DND-41 (cell line): Measurements from ENCODE around the gene ZFP14.

Source experiments
- ATAC-seq: fragments of 200-7000 bp; cut with Tn5 transposase; 3 replicates; pipeline ENCODE4 v1.9.1; 2021; ENCODE audit warnings: low read depth; ENCODE audit not compliant: insufficient read depth
- DNase-seq: peaks from one replicate; pipeline ENCODE4 v3.0.0-alpha.2; 2020
- H2AFZ ChIP-seq: 2 replicates; pipeline ENCODE4 v1.6.0; 2012; ENCODE audit warnings: low read depth, low read length
- H3K27ac ChIP-seq: 2 replicates; pipeline ENCODE4 v1.5.1; 2012; ENCODE audit warnings: low read length, inconsistent platforms
- H3K27me3 ChIP-seq: fragments of 200-600 bp; sonication (generic); 2 replicates; pipeline ENCODE4 v1.6.0; 2012; ENCODE audit warnings: low read length, mild to moderate bottlenecking, inconsistent platforms; ENCODE audit not compliant: insufficient read depth, poor library complexity
- H3K36me3 ChIP-seq: 2 replicates; pipeline ENCODE4 v1.5.1; 2012; ENCODE audit warnings: low read length, inconsistent platforms; ENCODE audit not compliant: insufficient read depth
- H3K4me1 ChIP-seq: 2 replicates; pipeline ENCODE4 v1.5.1; 2012; ENCODE audit warnings: mild to moderate bottlenecking, low read length; ENCODE audit not compliant: insufficient read depth
- H3K4me2 ChIP-seq: 2 replicates; pipeline ENCODE4 v1.6.0; 2012; ENCODE audit warnings: mild to moderate bottlenecking, moderate library complexity, low read length, inconsistent platforms; ENCODE audit not compliant: insufficient read depth
- H3K4me3 ChIP-seq, 2 experiments: fragments of 200-600 bp in 1 of 2; shearing (Covaris generic) in 1 of 2; 2 replicates each; pipeline ENCODE4 v1.5.1; 2012 to 2016; ENCODE audit warnings: inconsistent platforms in 2 of 2, low read length in 2 of 2, mild to moderate bottlenecking in 2 of 2, low read depth in 1 of 2, moderate library complexity in 1 of 2
- H3K79me2 ChIP-seq: 2 replicates; pipeline ENCODE4 v1.6.0; 2012; ENCODE audit warnings: low read length, inconsistent platforms; ENCODE audit not compliant: insufficient read depth
- H3K9ac ChIP-seq: 2 replicates; pipeline ENCODE4 v1.6.0; 2012; ENCODE audit warnings: low read depth, mild to moderate bottlenecking, inconsistent platforms, low read length, moderate library complexity
- H3K9me3 ChIP-seq: 2 replicates; pipeline ENCODE4 v1.5.1; 2012; ENCODE audit warnings: low read length, moderate library complexity, mild to moderate bottlenecking, inconsistent platforms; ENCODE audit not compliant: insufficient read depth, severe bottlenecking
- H4K20me1 ChIP-seq: 2 replicates; pipeline ENCODE4 v1.6.0; 2012; ENCODE audit warnings: low read length; ENCODE audit not compliant: insufficient read depth
- EZH2 ChIP-seq: IDR thresholded peaks from 3 replicates; pipeline ENCODE4 v1.6.1; 2012; ENCODE audit warnings: borderline replicate concordance, low read depth, mild to moderate bottlenecking, moderate library complexity, low read length, inconsistent platforms; ENCODE audit not compliant: severe bottlenecking
- TF ChIP-seq, protein P1 (sequence below): IDR thresholded peaks from 2 replicates; pipeline ENCODE4 v1.5.1; 2012; ENCODE audit warnings: borderline replicate concordance, low read length, moderate library complexity, mild to moderate bottlenecking; ENCODE audit not compliant: poor library complexity, severe bottlenecking; ENCODE audit errors: extremely low read depth

Gene ZFP14

DNA sequence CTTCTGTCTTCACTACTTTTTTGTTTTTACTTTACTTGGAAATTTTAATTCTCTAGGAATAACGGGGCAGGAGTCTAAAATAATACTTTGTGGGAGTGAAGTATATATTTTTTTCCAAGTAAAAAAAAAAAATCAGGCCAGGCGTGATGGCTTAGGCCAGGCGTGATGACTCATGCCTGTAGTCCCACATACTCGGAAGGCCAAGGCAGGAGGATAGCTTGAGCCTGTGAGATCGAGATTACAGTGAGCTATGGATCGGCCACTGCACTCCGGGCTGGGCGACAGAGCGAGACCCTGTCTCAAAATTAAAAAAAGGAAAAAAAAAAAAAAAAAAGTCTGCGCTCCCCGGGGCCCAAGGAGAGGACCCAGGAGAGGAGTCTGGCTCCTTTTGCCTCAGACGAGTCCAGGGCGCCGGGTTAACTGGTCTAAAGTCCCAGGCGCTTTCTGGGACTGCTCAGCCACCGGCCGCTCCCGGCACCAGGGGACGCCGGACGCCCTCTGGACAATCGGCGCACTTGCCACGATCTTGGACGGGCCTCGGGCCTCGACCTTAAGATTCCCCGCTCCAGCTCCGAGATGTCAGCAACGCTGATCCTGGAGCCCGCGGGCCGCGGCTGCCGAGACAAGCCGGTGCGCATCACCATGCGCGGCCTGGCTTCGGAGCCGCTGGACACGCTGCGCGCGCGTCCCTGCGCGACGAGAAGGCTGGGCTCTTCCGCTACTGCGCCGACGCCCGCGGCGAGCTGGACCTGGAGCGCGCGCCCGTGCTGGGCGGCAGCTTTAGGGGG lies 42.2 kb upstream of the ZFP14 start:
- Histone ChIP-seq H2AFZ (no peak overlapping the region; the same call in 1 of the 2 replicates), H3K27me3 (no peaks in the 10 kb centered on the region), H3K4me3 (no peak overlapping the region), H3K9ac (no peak overlapping the region), H3K27ac (no peak overlapping the region), H3K4me1 (peaks cover 22% of the 10 kb centered on the region), H3K9me3 (no peaks in the 10 kb centered on the region), H3K79me2 (peaks cover 24% of the 10 kb centered on the region), H3K4me2 (no peak overlapping the region), H3K36me3 (peaks cover 13% of the 10 kb centered on the region), H4K20me1 (0 out of 2 replicates have a peak, but pooled peaks cover 2% of the 10 kb centered on the region)
- no peak for TF ChIP-seq EZH2
- TF ChIP-seq, protein P1, sequence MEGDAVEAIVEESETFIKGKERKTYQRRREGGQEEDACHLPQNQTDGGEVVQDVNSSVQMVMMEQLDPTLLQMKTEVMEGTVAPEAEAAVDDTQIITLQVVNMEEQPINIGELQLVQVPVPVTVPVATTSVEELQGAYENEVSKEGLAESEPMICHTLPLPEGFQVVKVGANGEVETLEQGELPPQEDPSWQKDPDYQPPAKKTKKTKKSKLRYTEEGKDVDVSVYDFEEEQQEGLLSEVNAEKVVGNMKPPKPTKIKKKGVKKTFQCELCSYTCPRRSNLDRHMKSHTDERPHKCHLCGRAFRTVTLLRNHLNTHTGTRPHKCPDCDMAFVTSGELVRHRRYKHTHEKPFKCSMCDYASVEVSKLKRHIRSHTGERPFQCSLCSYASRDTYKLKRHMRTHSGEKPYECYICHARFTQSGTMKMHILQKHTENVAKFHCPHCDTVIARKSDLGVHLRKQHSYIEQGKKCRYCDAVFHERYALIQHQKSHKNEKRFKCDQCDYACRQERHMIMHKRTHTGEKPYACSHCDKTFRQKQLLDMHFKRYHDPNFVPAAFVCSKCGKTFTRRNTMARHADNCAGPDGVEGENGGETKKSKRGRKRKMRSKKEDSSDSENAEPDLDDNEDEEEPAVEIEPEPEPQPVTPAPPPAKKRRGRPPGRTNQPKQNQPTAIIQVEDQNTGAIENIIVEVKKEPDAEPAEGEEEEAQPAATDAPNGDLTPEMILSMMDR = no peak
- ATAC-seq (no peak), DNase-seq (no peak)

DNA sequence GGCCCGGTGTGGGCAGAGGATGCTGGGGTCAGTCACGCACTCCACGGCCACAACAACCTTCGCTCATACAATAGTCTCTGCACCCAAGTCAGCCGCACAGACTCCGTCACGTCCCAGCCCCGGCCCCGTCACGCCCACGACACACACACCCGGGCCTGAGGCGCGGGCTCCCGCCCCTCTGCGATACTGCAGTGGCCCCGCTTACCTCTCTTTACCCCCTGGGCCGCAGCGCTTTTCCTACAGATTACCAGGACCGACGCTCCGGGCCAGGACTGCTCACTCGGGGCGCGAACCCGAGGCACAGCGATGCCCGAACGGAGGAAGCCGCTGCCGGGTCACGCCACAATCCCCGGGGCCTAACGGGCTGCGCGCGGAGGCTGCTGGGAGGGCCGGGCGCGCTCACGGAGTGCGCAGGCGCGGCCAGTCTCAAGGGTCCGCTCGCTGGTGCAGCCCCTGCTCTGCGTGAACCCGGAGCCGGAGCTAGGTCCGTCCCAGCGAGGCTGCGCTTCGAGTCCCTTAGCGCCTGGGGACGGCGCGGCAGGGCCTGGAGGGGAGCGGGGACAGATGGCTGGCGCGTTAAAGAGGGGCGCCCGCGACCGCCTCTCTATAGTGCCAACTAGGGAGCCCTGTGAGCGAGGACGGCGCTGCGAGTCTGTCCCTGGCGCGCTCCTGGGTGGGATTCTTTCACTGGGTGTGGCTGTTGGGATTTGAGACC lies 39.4 kb upstream of the ZFP14 start, which contains the start of gene ZFP82:
Gene ZFP82, minus strand, starts transcription at position 358 of the 715 bp plus-strand sequence. CDS start 8,855 bp downstream, outside the sequence.
- Histone ChIP-seq H3K4me3 (peak within 1 kb of the TSS; percentile 72 to 89), H3K27me3 (no peaks in the 10 kb centered on the region), H3K9ac (peak within 1 kb of the TSS; percentile 88), H3K4me2 (peak within 1 kb of the TSS; percentile 91), H3K4me1 (peaks cover 32% of the 10 kb centered on the region), H2AFZ (peak within 1 kb of the TSS; percentile 92), H3K36me3 (peaks cover 31% of the 10 kb centered on the region), H3K79me2 (peaks cover 51% of the 10 kb centered on the region), H3K9me3 (peaks cover 4% of the 10 kb centered on the region), H4K20me1 (0 out of 2 replicates have a peak, but pooled peaks cover 2% of the 10 kb centered on the region), H3K27ac (peak within 1 kb of the TSS; percentile 92)
- TF ChIP-seq, protein P1 = no peak
- no peak for TF ChIP-seq EZH2
- ATAC-seq (peak; percentile 94), DNase-seq (peak; percentile 90)

DNA sequence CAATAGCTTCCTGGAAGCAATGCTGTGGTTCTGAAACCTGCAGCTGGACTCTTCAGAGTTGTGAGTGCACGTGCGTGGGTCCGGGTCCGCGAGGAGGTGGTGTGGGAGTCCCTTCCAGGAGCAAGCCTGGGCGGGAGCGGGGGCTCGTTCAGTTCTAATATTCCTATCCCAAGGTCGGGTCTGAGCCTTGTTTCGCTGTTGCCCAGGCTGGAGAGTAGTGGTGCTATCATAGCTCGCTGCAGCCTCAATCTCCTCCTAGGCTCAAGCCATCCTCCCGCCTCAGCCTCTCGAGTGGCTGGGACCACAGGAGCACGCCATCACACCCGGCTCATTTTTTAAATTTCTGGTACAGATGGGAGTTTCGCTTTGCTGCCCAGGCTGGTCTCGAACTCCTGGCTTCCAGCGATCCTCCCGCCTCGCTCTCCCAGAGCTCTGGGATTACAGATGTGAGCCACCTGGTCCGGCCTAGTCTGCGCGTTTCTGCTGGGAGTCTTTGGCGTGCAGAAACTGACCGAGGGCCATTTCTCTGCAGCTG lies 38.8 kb upstream of the ZFP14 start:
- H3K79me2 ChIP-seq = peaks cover 57% of the 10 kb centered on the region
- peak overlapping the region; percentile 91 for H3K4me2 ChIP-seq
- peak overlapping the region; percentile 92 for H3K27ac ChIP-seq

More for the DNA sequence above, 38.8 kb upstream of the ZFP14 start:
- peak overlapping the region; percentile 92 for H2AFZ ChIP-seq
- peak; percentile 18; the same call in 2 of the 3 replicates for ATAC-seq
- 0 out of 2 replicates have a peak, but pooled peaks cover 2% of the 10 kb centered on the region for H4K20me1 ChIP-seq
- H3K36me3 ChIP-seq = peaks cover 37% of the 10 kb centered on the region
- TF ChIP-seq, protein P1 = no peak
- no peak for TF ChIP-seq EZH2
- H3K4me3 ChIP-seq = peak overlapping the region; percentile 72 to 89
- H3K4me1 ChIP-seq = peaks cover 32% of the 10 kb centered on the region
- H3K9me3 ChIP-seq = peaks cover 4% of the 10 kb centered on the region
- peak; percentile 28 for DNase-seq
- peak overlapping the region; percentile 88 for H3K9ac ChIP-seq
- H3K27me3 ChIP-seq = no peaks in the 10 kb centered on the region
